OCI-LY3 (cell line): ENCODE results near the gene PGGHG.

Source experiments
- CTCF ChIP-seq: fragments of 200-600, 300-600 bp; sonication (generic); IDR thresholded peaks from 2 replicates; pipeline ENCODE4 v1.5.1; 2014; ENCODE audit warnings: antibody characterized with exemption, low read length, low read depth
- EZH2phosphoT487 ChIP-seq: fragments of 200-600 bp; shearing (Covaris generic); IDR thresholded peaks from 2 replicates; pipeline ENCODE4 v1.6.1; 2018; ENCODE audit warnings: antibody characterized with exemption, mixed run types, low read depth

DNA sequence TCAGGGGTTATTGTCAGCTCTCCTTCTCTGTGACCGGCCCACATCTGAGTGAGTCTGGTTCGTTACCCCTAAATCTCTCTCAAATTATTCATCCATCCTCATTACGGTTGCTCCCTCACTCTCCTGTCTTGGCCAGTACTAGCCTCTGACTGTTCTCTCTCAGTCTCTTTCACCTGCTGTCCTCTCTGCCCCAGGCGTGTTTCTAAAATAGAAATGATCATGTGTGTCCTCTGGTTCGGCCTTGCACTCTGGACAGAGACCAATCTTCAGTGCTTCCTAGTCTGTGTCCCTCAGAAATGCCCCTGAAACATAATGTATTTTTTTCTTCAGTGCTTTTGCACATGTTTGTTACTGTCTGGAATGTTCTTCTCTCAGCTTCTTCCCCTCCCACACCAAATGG, 47.3 kb upstream of the PGGHG start:
- TF ChIP-seq CTCF (no peak), EZH2phosphoT487 (no peak)
